Stimulated activated CD4-positive, alpha-beta T cell treated with anti-CD3 and anti-CD28 coated beads, Interleukin-1b, Interleukin-23, amount 100 ng/mL, for 1 hour (primary cell): ENCODE results near the gene MTMR11.
"Not testable (repeated sequence)": the region's sequence is repeated elsewhere in the genome, so short reads cannot be mapped to it uniquely, and the experiment has no call there.

Experiments
- DNase-seq, 2 donors: peaks; one replicate each; pipeline ENCODE4 v3.0.0-alpha.2; 2020; ENCODE audit warnings: low read depth in 2 of 2

Gene MTMR11

DNA sequence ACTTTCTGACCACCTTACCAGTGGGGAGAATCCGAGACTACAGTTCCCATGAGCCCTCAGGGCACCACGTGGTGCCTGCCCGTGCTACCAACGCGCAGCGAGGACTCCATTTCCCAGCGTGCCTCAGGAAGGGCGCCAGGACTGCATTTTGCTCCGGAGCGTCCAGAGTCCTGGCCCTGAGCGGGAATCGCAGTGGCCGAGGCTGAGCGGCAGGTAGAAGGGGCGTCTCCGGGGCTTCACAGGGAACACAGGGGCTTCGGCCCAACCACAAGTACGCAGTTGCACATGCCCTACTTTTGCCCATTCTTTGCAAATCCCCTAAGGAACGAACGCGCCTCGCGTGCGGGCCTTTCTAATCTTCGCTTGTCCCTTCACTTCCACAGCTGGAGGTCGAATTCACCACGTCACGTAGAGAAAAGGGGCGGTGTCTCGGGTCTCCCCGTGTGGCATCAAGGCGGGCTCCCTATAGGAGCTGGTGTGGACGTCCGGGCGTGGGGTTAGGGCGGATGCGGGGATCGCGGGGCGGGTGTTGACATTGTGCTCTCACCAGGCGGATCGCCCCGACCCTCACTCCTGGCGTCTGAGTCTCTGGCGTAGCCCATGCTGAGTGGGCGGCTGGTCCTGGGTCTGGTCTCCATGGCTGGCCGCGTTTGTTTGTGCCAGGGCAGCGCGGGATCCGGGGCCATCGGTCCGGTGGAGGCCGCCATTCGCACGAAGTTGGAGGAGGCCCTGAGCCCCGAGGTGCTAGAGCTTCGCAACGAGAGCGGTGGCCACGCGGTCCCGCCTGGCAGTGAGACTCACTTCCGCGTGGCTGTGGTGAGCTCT lies 37.0 kb downstream of the MTMR11 start, which contains the start of gene BOLA1:
Gene BOLA1 (plus strand): TSS at position 109 of the 825 bp plus-strand sequence. CDS start 492 bp downstream, at position 601.
- DNase-seq: peak; percentile 45 to 49

DNA sequence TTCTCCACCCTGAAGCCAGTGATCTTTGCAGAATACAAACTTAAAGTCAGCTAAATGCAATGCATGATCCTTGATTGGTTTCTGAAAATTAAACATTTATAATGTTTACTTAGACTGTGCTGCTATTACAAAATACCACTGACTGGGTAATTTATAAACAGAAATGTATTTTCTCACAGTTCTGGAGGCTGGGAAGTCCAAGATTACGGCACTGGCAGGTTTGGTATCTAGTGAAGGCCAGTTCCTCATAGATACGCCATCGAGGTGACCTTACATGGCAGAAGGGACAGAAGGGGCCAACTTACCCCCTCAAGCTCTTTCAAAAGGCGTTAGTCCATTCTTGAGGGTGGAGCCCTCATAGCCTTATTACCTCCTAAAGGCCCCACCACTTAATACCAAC lies 40.1 kb downstream of the MTMR11 start:
- DNase-seq: no peak

DNA sequence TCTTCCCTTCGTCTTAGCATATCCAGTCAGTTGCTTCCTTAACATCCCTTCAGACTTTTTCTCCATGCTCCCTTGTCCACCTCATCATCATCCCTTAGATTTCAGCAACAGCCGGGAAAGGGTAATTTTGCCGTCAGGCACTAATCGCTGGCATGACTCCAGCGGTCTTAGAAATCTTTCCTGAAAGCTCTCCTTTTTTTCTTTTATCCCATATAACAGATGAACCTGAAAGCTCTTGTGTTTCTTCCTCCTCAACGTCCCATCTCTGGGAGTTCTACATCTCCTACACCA lies 47.7 kb downstream of the MTMR11 start:
- no peak for DNase-seq

DNA sequence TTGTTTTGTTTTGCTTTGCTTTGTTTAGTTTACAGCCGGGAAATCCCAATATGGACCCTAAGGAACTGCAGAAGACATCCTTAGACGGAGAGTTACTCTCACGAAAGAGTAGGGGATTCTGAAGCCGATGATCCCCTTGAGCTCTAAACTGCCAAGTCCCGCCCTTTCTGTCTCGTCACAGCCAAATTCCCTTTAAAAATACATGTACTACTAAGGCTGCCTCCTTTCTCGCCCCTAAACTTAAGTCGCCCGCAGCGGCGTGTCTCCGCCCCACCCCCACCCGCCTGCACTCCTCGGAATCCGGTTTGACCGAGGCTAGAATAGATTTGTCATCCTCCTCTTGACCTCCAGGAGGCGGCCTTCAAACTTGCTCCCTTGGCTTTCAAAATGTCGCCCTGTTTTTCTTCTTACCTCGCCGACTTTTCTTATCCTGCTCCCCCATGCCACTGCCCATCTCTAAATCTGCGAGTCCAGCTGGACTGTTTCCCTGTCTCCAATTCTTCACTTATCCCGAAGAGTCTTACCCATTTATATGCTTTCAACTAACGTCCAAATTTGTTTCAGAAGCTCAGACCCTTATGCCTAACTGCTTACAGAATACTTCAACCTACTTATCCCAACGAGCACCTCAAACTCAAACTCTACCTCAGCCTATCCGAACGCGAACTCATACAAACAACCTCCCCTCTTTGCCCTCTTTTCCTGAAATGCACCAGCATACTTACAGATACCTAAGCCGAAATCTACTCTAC lies 48.3 kb downstream of the MTMR11 start:
- DNase-seq: peak; percentile 31 to 52

DNA sequence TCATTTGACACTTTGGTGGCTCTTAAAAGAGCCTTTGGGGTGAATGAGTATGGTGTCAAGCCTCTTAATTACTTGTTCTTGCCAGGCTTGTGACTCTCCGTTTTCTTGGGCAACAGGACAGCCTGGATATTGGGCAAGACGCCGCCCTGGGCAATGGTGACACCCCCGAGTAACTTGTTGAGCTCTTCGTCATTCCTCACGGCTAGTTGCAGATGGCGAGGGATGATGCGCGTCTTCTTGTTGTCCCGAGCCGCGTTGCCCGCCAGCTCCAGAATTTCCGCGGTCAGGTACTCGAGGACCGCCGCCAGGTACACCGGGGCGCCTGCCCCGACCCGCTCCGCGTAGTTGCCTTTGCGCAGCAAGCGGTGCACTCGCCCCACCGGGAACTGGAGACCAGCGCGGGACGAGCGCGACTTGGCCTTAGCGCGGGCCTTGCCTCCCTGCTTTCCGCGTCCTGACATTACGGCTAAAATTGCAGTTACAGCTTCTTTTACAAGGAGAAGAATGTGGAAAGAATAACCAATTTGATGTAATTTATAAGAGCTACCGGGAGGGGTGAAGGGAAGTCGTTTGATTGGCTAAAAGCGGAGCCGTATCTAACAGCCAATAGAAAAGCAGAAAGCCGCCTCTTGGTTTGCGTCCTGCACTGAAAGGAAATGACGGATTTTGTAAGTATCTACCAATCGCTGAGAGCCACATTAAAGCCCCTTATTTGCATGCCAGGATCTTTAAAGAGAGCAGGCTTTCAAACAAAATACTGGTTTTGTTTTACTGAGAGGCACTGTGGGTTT lies 49.0 kb downstream of the MTMR11 start:
- DNase-seq: peak; percentile 27 to 61

DNA sequence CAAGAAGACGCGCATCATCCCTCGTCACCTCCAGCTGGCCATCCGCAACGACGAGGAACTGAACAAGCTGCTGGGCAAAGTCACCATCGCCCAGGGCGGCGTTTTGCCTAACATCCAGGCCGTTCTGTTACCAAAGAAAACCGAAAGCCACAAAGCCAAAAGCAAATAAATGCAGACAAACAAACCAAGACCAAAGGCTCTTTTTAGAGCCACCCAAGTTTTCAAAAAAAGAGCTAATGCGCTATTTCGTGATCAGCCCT lies 49.6 kb downstream of the MTMR11 start:
- DNase-seq: not testable (repeated sequence)

DNA sequence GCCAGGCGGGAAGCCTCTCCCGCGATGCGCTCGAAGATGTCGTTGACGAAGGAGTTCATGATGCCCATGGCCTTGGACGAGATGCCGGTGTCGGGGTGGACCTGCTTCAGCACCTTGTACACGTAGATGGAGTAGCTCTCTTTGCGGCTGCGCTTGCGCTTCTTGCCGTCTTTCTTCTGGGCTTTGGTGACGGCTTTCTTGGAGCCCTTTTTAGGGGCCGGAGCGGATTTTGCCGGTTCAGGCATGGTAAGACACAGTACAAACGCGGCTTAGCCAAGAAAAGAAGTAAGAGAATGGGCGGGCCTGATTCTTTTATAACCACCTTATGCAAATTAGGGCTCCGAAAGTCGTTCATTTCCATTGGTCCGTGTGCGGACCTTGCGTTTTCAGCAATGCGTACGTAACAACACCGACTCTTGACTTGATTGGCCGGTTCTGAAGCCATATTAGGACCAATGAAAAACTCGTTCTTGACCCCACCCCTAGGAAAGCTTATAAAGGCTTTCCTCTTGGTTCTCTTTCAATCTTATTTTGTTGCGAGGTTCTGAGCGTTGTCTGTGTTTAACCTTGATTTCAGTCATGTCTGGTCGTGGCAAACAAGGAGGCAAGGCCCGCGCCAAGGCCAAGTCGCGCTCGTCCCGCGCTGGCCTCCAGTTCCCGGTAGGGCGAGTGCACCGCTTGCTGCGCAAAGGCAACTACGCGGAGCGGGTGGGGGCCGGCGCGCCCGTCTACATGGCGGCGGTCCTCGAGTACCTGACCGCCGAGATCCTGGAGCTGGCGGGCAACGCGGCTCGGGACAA lies 50.1 kb downstream of the MTMR11 start:
- peak; percentile 49 to 77 for DNase-seq

DNA sequence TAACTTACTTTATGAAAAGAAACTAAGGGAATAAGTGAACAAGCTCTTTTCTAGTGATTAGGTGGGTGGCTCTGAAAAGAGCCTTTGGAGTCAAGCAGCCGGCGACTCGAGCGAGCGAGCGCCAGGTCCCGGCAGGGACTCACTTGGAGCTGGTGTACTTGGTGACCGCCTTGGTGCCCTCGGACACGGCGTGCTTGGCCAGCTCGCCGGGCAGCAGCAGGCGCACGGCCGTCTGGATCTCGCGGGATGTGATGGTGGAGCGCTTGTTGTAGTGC lies 50.6 kb downstream of the MTMR11 start:
- DNase-seq: not testable (repeated sequence)

DNA sequence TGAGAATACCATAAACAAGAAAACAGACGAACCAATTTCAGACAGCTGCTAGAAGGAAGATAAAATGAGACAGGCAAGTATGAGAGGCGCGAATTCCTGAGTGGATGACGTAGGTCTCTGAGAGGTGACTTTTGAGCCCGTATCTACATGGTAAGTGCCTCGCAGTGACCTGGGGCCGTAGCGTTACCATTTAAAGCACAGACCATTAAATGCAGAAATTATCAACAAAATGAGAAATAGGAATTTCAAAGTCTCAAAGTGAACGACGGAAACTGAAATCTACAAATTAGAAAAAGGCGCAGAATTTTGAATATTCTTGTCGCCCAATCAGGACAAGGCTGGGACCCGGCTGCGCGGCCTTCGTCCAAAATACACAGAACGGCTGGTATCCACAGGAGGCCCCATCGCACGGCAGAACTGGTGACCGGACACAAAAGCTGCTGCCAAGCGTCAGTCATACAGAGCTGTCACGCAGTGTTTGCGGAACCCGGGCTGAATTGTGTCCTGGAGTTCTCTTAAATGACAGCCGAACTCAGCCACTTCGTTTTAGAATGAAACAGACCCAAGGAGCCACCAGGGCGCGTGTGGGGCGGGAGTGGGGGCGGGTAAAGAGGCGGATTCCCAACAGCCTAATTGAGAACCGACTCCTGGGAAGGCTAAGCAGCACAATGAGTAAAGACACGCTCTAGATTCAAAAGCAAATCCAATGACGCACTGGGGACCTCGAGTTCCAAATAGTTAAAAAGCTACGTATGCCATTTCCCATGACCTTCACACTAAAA lies 51.1 kb downstream of the MTMR11 start:
- DNase-seq: peak in 1 of 2 donors; percentile 32

DNA sequence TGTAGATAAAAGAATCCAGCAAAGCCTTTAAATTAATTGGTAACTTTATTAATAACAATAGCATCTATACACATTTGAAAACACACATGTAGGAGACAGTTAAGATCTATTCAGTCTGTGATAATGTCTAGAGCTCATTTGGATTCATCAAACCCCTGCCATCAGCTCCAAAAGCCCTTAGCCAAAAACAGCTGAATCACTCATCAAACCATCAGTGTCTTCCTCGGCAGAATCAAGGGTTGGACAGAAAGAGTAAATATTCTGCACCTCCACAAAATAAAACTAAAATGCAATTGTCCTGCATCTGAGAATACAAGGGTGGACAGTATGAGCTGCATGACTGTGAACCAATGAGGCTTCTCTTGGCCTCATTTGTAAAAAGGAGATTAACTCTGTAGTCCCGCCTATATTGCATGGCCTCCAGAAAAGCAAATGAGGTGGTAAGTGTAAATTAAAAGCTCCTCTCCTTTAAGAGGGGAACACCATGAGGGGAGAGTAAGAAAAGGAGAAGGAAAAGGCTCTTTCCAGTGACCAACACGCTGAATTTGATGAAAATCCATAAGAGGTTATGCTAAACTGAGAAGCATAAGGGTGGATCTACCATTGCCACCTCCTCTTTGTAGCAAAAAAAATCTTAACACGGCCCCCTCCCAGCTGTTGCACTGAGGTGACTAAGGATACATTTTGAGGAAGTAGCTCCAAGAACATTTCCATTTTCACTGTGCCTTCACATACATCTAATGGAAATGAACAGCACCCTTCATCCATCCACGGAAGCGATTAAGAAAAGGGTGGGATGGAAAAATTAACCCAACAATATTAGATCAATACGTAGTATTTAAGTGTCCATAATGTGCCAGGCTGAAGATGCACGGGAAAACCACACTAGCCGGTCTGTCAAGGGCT lies 52.0 kb downstream of the MTMR11 start:
- DNase-seq: no peak

DNA sequence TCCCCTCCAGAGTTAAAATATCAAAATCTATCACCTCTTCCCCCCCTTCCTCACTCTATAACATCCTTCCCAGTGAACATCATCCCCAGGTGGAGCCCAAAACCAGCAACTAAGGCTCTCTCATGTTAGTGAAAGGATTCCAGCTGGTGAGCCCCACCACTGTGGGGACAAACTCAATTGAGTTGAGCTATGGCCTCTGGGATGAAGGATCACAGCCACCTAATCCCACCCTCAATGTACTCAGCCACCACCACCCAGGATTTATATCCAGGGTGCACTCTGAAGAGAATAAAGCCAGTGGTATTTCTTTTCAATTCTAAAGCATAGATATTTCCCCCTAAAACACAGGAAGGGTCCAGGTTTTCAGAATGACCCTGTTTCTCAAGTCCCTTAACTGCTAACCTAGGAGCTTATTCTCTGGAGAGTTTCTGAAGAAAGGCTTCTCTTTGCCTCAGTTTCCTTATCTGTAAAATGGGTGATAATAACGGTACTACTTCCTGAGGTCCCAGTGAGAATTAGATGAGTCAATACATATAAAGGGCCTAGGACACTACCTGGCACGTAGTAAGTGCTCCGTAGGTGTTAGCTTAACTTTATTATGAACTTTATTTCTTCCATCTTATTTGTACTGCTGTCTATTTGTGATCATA lies 53.0 kb downstream of the MTMR11 start:
- DNase-seq: no peak

DNA sequence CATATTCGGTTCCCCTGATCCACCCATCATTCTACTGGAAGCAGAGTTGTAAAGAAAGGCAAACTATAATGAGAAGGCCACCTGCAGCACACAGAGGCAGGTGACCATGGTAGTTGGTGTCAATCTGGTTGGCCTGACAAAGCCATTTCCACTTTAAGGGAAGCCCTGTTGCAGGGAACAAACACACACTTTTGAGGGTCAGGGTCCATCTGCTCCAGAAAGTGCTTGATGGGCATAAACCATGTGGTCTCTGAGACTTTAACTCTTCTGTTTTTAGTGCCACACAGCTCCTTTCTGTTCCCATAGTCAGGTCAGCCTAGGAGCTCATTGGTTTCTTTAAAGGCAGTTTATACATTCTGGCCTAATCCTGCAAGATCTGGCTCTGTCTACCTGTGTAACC lies 54.8 kb downstream of the MTMR11 start:
- no peak for DNase-seq

DNA sequence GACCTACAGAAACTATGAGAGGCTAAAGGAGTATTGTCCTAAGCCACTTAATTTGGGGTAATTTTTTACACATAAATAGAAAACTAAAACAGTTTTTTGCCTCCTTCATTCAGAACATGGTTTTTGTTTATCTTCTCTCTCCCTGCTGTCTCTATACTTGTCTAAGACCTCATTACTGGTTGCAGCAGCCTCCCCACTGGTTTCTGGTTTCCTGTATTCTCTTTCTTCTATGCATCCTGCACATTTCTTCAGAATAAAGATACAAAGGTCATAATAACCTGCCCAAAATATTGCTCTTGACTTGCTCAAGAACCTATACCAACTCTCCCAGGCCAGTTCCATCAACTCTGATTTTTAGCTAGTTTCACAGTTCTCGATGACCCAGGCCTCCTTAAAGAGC lies 57.1 kb downstream of the MTMR11 start:
- DNase-seq: no peak
